ENCODE results near the gene NEK3. TPM values are rescaled to one million over a fixed set of nuclear protein-coding genes. Genes with fewer than 3 reads are reported as not detected.
"Not testable (repeated sequence)": the region's sequence is repeated elsewhere in the genome, so short reads cannot be mapped to it uniquely, and the experiment has no call there.

Gene NEK3
- total RNA-seq, 1 donor from 2014 or later, result 38.4 TPM

- Histone ChIP-seq H3K4me1 (no peaks in the 10 kb centered on the region), H3F3A (ENCODE audit: low read depth) (no peaks in the 10 kb centered on the region), H3K4me2 (no peak overlapping the region), H3K27me3 (no peaks in the 10 kb centered on the region), H3K27ac (no peak overlapping the region), H3K9me3 (ENCODE audit: low read depth) (no peaks in the 10 kb centered on the region), H3K79me2 (ENCODE audit: low read depth) (no peaks in the 10 kb centered on the region), H2AFZ (replicated peaks) (no peak overlapping the region), H3K36me3 (peaks cover 12% of the 10 kb centered on the region), H3K4me3 (no peak overlapping the region), H3K9ac (no peak overlapping the region), H4K20me1 (ENCODE audit: low read depth) (no peaks in the 10 kb centered on the region)
- Mint-ChIP-seq H3K9me3 (no peaks in the 10 kb centered on the region), H3K4me1 (no peaks in the 10 kb centered on the region), H3K36me3 (peaks cover 6% of the 10 kb centered on the region), H3K4me3 (no peak overlapping the region), H3K27ac (no peak overlapping the region), H3K27me3 (ENCODE audit: insufficient read depth, low read depth) (no peaks in the 10 kb centered on the region)
- DNase-seq (ENCODE audit: low spot score), result no peak
- TF ChIP-seq EZH2phosphoT487 (IDR thresholded peaks at IDR 0.05) (no peak), CTCF (IDR thresholded peaks at IDR 0.05) (no peak), EZH2 (IDR thresholded peaks at IDR 0.05) (no peak)
These were observed 14.0 kb upstream of the NEK3 start for GRCh38 chr13:52173373-52173772.

- H3K27me3 ChIP-seq; H3K79me2 ChIP-seq (ENCODE audit: low read depth); H3K27ac ChIP-seq; H3K4me1 Mint-ChIP-seq; H3K36me3 Mint-ChIP-seq; H3K9me3 ChIP-seq (ENCODE audit: low read depth); H2AFZ ChIP-seq (replicated peaks); H3F3A ChIP-seq (ENCODE audit: low read depth); H3K27ac Mint-ChIP-seq; H3K4me3 ChIP-seq; H3K4me1 ChIP-seq; H3K4me2 ChIP-seq; H4K20me1 ChIP-seq (ENCODE audit: low read depth); H3K9me3 Mint-ChIP-seq; DNase-seq (ENCODE audit: low spot score); H3K9ac ChIP-seq; H3K4me3 Mint-ChIP-seq; H3K27me3 Mint-ChIP-seq (ENCODE audit: insufficient read depth, low read depth): not testable (repeated sequence)
- peaks cover 15% of the 10 kb centered on the region for H3K36me3 ChIP-seq
These were observed 12.3 kb upstream of the NEK3 start for GRCh38 chr13:52171686-52172085.

DNA sequence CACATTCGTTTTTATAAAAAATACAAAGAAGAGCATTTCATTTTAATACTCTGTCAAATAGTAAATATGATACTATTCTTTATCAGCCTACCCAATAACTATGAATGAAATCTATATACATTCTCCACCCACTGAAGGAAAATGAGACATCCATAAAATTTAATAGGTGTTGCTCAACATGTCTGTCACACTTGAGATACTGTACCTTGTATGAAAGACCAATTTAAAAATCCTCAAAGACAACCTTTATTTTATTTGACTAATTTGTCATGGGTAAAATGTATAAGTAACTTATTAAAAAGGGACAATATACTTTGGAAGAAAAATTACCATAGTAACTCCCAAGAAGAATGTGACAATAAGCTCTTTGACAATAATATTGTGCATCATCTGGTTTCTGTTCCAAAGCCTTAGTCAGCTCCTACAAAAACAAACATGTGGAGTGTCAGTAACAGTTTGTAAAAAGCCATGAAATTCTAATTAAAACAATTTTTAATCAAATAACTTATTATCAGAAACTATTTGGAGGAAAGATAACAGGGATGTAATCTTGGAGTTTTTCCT is 11.5 kb upstream of the NEK3 start:
- not testable (repeated sequence) for H2AFZ ChIP-seq (replicated peaks); H3K4me3 ChIP-seq; H3K27me3 Mint-ChIP-seq (ENCODE audit: insufficient read depth, low read depth); H3K4me2 ChIP-seq; H3K4me1 ChIP-seq; H3K9ac ChIP-seq; H3K4me3 Mint-ChIP-seq; H3K27me3 ChIP-seq; DNase-seq (ENCODE audit: low spot score); H3K79me2 ChIP-seq (ENCODE audit: low read depth); H3K4me1 Mint-ChIP-seq; H4K20me1 ChIP-seq (ENCODE audit: low read depth); H3K9me3 Mint-ChIP-seq; H3K27ac Mint-ChIP-seq; H3K27ac ChIP-seq; H3K9me3 ChIP-seq (ENCODE audit: low read depth); H3F3A ChIP-seq (ENCODE audit: low read depth)
- peaks cover 13% of the 10 kb centered on the region for H3K36me3 Mint-ChIP-seq
- peaks cover 15% of the 10 kb centered on the region for H3K36me3 ChIP-seq

DNA sequence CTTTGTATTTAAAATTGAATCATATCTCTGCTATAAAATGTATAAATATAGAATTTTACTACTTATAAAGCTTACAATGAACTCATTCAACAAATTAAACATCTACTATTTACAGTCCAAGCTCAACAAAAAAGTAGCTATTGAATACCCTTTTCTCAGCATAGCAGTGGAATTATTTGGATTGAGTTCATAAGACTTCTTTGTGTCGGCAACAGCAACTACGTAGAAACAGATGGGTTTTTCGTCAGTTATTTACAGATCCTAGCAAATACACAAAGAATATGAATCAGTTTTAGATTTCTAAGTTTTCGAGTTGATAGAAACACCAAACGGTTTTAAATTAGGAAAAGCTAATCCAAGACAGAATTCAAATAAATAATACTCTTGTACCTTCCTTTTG is 10.4 kb upstream of the NEK3 start:
- DNase-seq (ENCODE audit: low spot score), result no peak
- peaks cover 7% of the 10 kb centered on the region for H3K36me3 ChIP-seq
- Mint-ChIP-seq H3K36me3 (peaks cover 10% of the 10 kb centered on the region), H3K4me3 (no peak overlapping the region), H3K4me1 (no peaks in the 10 kb centered on the region), H3K27ac (no peak overlapping the region), H3K27me3 (ENCODE audit: insufficient read depth, low read depth) (no peaks in the 10 kb centered on the region), H3K9me3 (no peaks in the 10 kb centered on the region)
- H3K27ac ChIP-seq, result no peak overlapping the region
- no peak overlapping the region for H2AFZ ChIP-seq (replicated peaks)
- no peak overlapping the region for H3K9ac ChIP-seq
- H3K9me3 ChIP-seq (ENCODE audit: low read depth), result no peaks in the 10 kb centered on the region
- no peaks in the 10 kb centered on the region for H4K20me1 ChIP-seq (ENCODE audit: low read depth)
- no peaks in the 10 kb centered on the region for H3K79me2 ChIP-seq (ENCODE audit: low read depth)
- no peak overlapping the region for H3K4me2 ChIP-seq
- H3K27me3 ChIP-seq, result no peaks in the 10 kb centered on the region
- TF ChIP-seq CTCF (IDR thresholded peaks at IDR 0.05), result no peak
- no peaks in the 10 kb centered on the region for H3K4me1 ChIP-seq
- H3F3A ChIP-seq (ENCODE audit: low read depth), result no peaks in the 10 kb centered on the region
- H3K4me3 ChIP-seq, result no peak overlapping the region

All from neural progenitor cell (in vitro differentiated cells).